ENCODE measurements around the gene CTTNBP2.
A peak's percentile ranks its signal among the peaks of the same experiment; 100 is the strongest.

Gene CTTNBP2

DNA sequence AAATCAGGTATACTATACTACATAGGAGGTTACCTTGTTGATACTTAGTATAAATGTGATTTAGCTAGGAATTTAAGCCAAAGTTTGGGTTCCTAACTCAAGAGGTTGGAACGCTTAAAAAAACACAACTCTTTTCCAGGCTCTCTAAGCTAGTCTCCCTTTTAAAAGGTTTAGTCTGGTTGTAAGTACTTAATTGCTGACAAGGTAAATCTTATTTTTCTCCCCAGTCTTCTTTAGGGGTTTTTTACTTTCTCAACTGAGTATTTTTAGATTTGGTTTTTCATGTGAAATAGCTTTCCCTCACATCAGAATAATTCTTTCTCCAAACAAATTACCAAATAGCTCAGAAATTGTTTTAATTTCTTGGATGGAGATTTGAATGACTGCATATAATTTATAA lies 20.8 kb upstream of the CTTNBP2 start:
- peaks cover 5% of the 10 kb centered on the region for H3K4me1 ChIP-seq (ENCODE audit: control insufficient read depth, low read depth, low read length)
- H3K36me3 ChIP-seq (ENCODE audit: control insufficient read depth, low read depth, low read length), result no peaks in the 10 kb centered on the region
- H3K27ac ChIP-seq (ENCODE audit: low read length), result no peak overlapping the region
- H3K4me3 ChIP-seq (ENCODE audit: low read length), result no peak overlapping the region
- no peak overlapping the region for H3K9ac ChIP-seq (ENCODE audit: low read length)
- no peaks in the 10 kb centered on the region for H3K27me3 ChIP-seq (ENCODE audit: control insufficient read depth, insufficient read depth, low read length)
- H3K9me3 ChIP-seq (ENCODE audit: control insufficient read depth, low read depth, low read length), result no peaks in the 10 kb centered on the region

DNA sequence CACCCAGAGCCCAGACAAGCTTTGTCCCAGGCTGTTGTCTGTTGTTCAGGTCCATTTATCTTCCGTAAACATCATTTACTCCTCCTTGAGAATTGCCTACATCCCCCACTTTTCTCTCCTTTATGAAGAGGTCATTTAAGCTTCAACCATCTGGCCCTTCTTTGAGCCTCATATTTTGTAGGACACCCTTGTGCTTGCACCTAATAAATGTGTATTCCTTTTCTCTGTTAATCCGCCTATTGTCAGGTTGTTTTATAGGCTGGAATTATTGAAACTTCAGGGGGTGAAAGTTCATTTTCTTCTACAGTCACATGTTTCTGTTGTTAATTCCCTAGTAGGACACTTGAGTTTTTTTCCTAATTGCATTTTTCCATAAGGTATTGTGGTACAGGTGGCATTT lies 19.6 kb upstream of the CTTNBP2 start:
- no peak overlapping the region for H3K9ac ChIP-seq (ENCODE audit: low read length)
- no peaks in the 10 kb centered on the region for H3K27me3 ChIP-seq (ENCODE audit: control insufficient read depth, insufficient read depth, low read length)
- no peak overlapping the region for H3K4me3 ChIP-seq (ENCODE audit: low read length)

DNA sequence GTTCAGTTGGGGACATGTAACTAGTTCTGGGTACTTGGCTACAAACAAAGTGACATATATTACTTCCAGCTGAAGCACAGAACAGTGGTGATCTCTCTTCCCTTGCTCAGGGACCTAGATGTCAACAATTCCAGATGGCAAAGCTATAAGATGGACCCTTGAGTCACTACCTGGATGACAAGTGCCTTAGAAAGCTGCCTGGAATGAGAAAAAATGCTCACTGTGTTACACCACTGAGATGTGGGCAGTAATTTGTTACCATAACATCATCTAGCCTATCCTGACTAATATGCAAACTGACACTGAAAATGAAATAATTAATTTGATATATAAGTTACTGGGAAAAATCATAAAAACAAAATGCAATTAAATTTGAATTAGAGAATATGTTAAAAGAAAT lies 16.4 kb upstream of the CTTNBP2 start:
- no peaks in the 10 kb centered on the region for H3K36me3 ChIP-seq (ENCODE audit: control insufficient read depth, low read depth, low read length)
- H3K9me3 ChIP-seq (ENCODE audit: control insufficient read depth, low read depth, low read length), result no peaks in the 10 kb centered on the region
- no peak overlapping the region for H3K9ac ChIP-seq (ENCODE audit: low read length)
- no peak overlapping the region for H3K4me3 ChIP-seq (ENCODE audit: low read length)
- no peak overlapping the region for H3K27ac ChIP-seq (ENCODE audit: low read length)
- no peaks in the 10 kb centered on the region for H3K27me3 ChIP-seq (ENCODE audit: control insufficient read depth, insufficient read depth, low read length)
- peaks cover 13% of the 10 kb centered on the region for H3K4me1 ChIP-seq (ENCODE audit: control insufficient read depth, low read depth, low read length)

More for the DNA sequence above, 19.6 kb upstream of the CTTNBP2 start:
- H3K27ac ChIP-seq (ENCODE audit: low read length), result no peak overlapping the region
- no peaks in the 10 kb centered on the region for H3K36me3 ChIP-seq (ENCODE audit: control insufficient read depth, low read depth, low read length)
- H3K9me3 ChIP-seq (ENCODE audit: control insufficient read depth, low read depth, low read length), result no peaks in the 10 kb centered on the region
- H3K4me1 ChIP-seq (ENCODE audit: control insufficient read depth, low read depth, low read length), result peaks cover 16% of the 10 kb centered on the region

GRCh38 chr7:117888627-117889026 lies 15.4 kb upstream of the CTTNBP2 start:
- Histone ChIP-seq H3K27ac (ENCODE audit: low read length) (no peak overlapping the region), H3K4me1 (ENCODE audit: control insufficient read depth, low read depth, low read length) (peaks cover 13% of the 10 kb centered on the region), H3K27me3 (ENCODE audit: control insufficient read depth, insufficient read depth, low read length) (no peaks in the 10 kb centered on the region), H3K9me3 (ENCODE audit: control insufficient read depth, low read depth, low read length) (no peaks in the 10 kb centered on the region), H3K36me3 (ENCODE audit: control insufficient read depth, low read depth, low read length) (no peaks in the 10 kb centered on the region), H3K4me3 (ENCODE audit: low read length) (no peak overlapping the region), H3K9ac (ENCODE audit: low read length) (no peak overlapping the region)

GRCh38 chr7:117882594-117882993 lies 9.4 kb upstream of the CTTNBP2 start:
- no peaks in the 10 kb centered on the region for H3K36me3 ChIP-seq (ENCODE audit: control insufficient read depth, low read depth, low read length)
- no peak overlapping the region for H3K9ac ChIP-seq (ENCODE audit: low read length)
- H3K4me1 ChIP-seq (ENCODE audit: control insufficient read depth, low read depth, low read length), result no peaks in the 10 kb centered on the region
- no peaks in the 10 kb centered on the region for H3K9me3 ChIP-seq (ENCODE audit: control insufficient read depth, low read depth, low read length)
- H3K27ac ChIP-seq (ENCODE audit: low read length), result no peak overlapping the region
- no peak overlapping the region for H3K4me3 ChIP-seq (ENCODE audit: low read length)
- H3K27me3 ChIP-seq (ENCODE audit: control insufficient read depth, insufficient read depth, low read length), result no peaks in the 10 kb centered on the region

GRCh38 chr7:117876761-117877160 lies 3.5 kb upstream of the CTTNBP2 start:
- Histone ChIP-seq H3K27me3 (ENCODE audit: control insufficient read depth, insufficient read depth, low read length) (peaks cover 10% of the 10 kb centered on the region), H3K4me1 (ENCODE audit: control insufficient read depth, low read depth, low read length) (peaks cover 27% of the 10 kb centered on the region), H3K9me3 (ENCODE audit: control insufficient read depth, low read depth, low read length) (no peaks in the 10 kb centered on the region), H3K27ac (ENCODE audit: low read length) (no peak overlapping the region), H3K4me3 (ENCODE audit: low read length) (no peak overlapping the region), H3K36me3 (ENCODE audit: control insufficient read depth, low read depth, low read length) (no peaks in the 10 kb centered on the region), H3K9ac (ENCODE audit: low read length) (no peak overlapping the region)

DNA sequence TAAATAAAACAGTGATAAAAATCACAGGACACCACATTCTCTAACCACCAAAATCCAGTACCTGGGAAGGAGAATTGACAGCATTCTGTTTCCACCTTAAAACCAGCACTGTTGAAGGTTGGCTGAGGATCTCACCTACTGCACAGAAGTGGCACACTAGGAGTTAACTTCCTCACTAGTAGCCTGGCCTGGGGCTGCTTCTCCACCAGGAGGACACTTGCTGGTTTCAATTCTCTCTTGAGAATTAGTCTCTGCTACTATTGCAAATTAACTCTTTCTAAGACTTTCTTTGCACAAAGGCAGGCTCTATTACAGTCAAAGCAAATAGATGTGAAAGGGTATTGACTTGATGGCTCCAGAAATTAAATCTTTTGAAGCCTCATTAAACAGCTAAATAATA lies 2.3 kb upstream of the CTTNBP2 start:
- peaks cover 36% of the 10 kb centered on the region for H3K4me1 ChIP-seq (ENCODE audit: control insufficient read depth, low read depth, low read length)
- H3K36me3 ChIP-seq (ENCODE audit: control insufficient read depth, low read depth, low read length), result no peaks in the 10 kb centered on the region
- no peak overlapping the region for H3K9ac ChIP-seq (ENCODE audit: low read length)
- no peak overlapping the region for H3K27ac ChIP-seq (ENCODE audit: low read length)
- no peaks in the 10 kb centered on the region for H3K9me3 ChIP-seq (ENCODE audit: control insufficient read depth, low read depth, low read length)
- no peak overlapping the region for H3K4me3 ChIP-seq (ENCODE audit: low read length)
- H3K27me3 ChIP-seq (ENCODE audit: control insufficient read depth, insufficient read depth, low read length), result peaks cover 10% of the 10 kb centered on the region

GRCh38 chr7:117874191-117874700 lies 1.0 kb upstream of the CTTNBP2 start:
- H3K27ac ChIP-seq (ENCODE audit: low read length), result no peak overlapping the region
- peak overlapping the region; percentile 63 for H3K9ac ChIP-seq (ENCODE audit: low read length)
- H3K4me3 ChIP-seq (ENCODE audit: low read length), result peak overlapping the region; percentile 89
- H3K4me1 ChIP-seq (ENCODE audit: control insufficient read depth, low read depth, low read length), result peaks cover 50% of the 10 kb centered on the region
- no peaks in the 10 kb centered on the region for H3K36me3 ChIP-seq (ENCODE audit: control insufficient read depth, low read depth, low read length)
- peaks cover 10% of the 10 kb centered on the region for H3K27me3 ChIP-seq (ENCODE audit: control insufficient read depth, insufficient read depth, low read length)
- no peaks in the 10 kb centered on the region for H3K9me3 ChIP-seq (ENCODE audit: control insufficient read depth, low read depth, low read length)

- H3K4me1 ChIP-seq (ENCODE audit: control insufficient read depth, low read depth, low read length), result peaks cover 59% of the 10 kb centered on the region
- H3K9me3 ChIP-seq (ENCODE audit: control insufficient read depth, low read depth, low read length), result no peaks in the 10 kb centered on the region
- no peak overlapping the region for H3K27ac ChIP-seq (ENCODE audit: low read length)
- H3K9ac ChIP-seq (ENCODE audit: low read length), result peak overlapping the region; percentile 66
- no peaks in the 10 kb centered on the region for H3K36me3 ChIP-seq (ENCODE audit: control insufficient read depth, low read depth, low read length)
- H3K27me3 ChIP-seq (ENCODE audit: control insufficient read depth, insufficient read depth, low read length), result peaks cover 10% of the 10 kb centered on the region
- peak overlapping the region; percentile 89 for H3K4me3 ChIP-seq (ENCODE audit: low read length)
Observed at GRCh38 chr7:117872561-117873309, 506 bp downstream of the CTTNBP2 start.

- peak overlapping the region; percentile 89 for H3K4me3 ChIP-seq (ENCODE audit: low read length)
- no peak overlapping the region for H3K27ac ChIP-seq (ENCODE audit: low read length)
Observed at GRCh38 chr7:117871778-117872538, 1.3 kb downstream of the CTTNBP2 start.

DNA sequence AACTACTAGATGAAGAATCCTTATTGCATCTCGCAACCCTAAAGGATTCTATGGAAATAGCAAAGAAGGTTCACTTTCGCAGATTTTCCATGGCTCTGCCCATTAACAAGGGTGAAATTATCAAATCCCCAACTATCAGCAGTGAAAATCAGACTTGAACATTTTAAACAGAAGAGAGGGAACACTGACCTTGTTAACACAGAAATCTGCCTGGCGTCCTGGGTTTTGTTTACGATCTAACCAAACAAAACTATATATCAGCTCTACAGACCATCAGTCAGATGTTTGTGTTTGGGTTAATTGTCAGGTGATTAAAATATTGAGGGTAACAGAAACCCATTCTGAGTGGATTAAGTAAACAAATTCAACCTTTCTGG lies 1.9 kb downstream of the CTTNBP2 start:
- Histone ChIP-seq H3K9me3 (ENCODE audit: control insufficient read depth, low read depth, low read length) (no peaks in the 10 kb centered on the region), H3K4me1 (ENCODE audit: control insufficient read depth, low read depth, low read length) (peaks cover 56% of the 10 kb centered on the region), H3K27ac (ENCODE audit: low read length) (no peak overlapping the region), H3K27me3 (ENCODE audit: control insufficient read depth, insufficient read depth, low read length) (peaks cover 10% of the 10 kb centered on the region), H3K36me3 (ENCODE audit: control insufficient read depth, low read depth, low read length) (no peaks in the 10 kb centered on the region), H3K4me3 (ENCODE audit: low read length) (peak overlapping the region; percentile 89), H3K9ac (ENCODE audit: low read length) (peak overlapping the region; percentile 66)

More at GRCh38 chr7:117871778-117872538, 1.3 kb downstream of the CTTNBP2 start:
- Histone ChIP-seq H3K9ac (ENCODE audit: low read length) (peak overlapping the region; percentile 66), H3K27me3 (ENCODE audit: control insufficient read depth, insufficient read depth, low read length) (peaks cover 10% of the 10 kb centered on the region), H3K9me3 (ENCODE audit: control insufficient read depth, low read depth, low read length) (no peaks in the 10 kb centered on the region), H3K36me3 (ENCODE audit: control insufficient read depth, low read depth, low read length) (no peaks in the 10 kb centered on the region), H3K4me1 (ENCODE audit: control insufficient read depth, low read depth, low read length) (peaks cover 61% of the 10 kb centered on the region)

Data from iPS-18a (cell line).